Activated T-helper 9 cell treated with anti-CD3 and anti-CD28 coated beads, Interleukin-2, amount 50 U/mL, for 16 hours (primary cell): ENCODE measurements around the gene FAM13B.
"Not testable (repeated sequence)": the region's sequence is repeated elsewhere in the genome, so short reads cannot be mapped to it uniquely, and the experiment has no call there.

Experiments used
- DNase-seq: peaks from one replicate; pipeline ENCODE4 v3.0.0-alpha.2; 2020; ENCODE audit warnings: low read depth

The FAM13B gene

DNA sequence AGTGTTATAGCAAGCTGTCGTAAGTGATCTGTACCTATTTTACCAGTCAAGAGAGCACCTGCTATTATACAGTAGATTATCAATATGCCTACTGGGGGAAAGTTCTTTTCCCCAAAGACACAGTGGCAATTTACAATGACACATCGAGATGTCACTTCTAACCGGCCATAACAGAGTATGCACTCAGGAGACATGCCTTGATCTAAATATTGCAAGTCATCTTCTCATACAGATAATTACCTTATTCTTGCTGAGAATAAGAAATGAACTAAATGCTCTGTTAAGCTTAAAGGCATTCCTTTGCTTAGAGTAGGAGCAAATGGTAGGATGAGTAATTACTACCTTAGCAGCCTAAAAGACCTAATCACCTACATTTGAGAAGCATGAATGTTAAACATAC, 72.1 kb downstream of the FAM13B start:
- no peak for DNase-seq

DNA sequence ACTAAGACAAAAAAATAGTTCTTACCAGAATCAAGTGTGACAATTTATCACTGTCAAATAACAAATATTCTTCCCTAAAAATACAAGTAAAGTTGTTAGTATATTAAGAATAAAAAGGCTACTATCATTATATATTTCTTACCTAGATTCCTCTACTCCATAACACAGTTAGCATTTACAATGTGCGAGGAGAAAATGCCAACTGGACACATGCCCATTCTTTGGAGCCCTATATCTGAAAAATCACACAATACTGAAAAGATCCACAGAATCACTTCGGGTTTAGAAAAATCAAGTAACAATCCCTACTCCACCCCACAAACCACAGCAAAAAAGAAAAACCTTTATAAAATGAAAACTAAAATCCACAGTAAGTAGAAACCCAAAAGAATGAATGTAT, 72.7 kb downstream of the FAM13B start:
- no peak for DNase-seq

DNA sequence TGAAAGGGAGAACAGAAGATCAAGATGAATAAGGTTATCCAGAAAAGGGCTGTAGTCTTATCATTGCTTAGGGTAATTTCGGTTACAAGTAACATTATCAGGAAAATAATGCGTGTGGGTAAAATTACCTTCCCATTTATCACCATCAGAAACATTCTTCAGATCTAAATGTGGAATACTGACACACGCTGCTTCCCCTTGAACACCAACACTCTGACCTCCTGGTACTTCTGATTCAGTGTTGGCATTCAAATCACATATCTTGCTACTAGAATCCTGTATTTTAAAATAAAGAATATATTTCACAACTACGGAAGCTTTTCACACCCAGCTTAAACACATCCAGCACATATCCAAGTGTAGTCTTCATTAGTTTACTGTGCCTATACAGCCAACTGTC, 73.4 kb downstream of the FAM13B start:
- DNase-seq, result no peak

DNA sequence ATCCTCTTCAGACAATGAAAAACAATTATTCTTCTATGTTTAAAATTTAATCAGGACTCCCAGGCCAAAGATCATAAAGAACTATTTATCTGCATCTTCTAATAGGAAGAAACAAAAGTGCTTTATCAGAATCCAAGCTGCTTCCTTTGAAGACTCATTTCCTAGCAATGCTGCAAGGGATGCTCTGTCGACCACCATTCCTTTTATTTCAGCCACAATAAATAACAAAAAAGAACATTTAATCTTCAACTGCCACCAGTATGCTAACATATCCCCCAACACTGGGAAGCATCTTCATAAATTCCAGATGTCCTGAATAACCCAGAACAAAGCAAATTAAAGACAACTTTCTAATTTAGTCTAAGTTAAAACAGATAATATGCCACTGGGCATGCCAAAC, 74.9 kb downstream of the FAM13B start:
- DNase-seq, result no peak

DNA sequence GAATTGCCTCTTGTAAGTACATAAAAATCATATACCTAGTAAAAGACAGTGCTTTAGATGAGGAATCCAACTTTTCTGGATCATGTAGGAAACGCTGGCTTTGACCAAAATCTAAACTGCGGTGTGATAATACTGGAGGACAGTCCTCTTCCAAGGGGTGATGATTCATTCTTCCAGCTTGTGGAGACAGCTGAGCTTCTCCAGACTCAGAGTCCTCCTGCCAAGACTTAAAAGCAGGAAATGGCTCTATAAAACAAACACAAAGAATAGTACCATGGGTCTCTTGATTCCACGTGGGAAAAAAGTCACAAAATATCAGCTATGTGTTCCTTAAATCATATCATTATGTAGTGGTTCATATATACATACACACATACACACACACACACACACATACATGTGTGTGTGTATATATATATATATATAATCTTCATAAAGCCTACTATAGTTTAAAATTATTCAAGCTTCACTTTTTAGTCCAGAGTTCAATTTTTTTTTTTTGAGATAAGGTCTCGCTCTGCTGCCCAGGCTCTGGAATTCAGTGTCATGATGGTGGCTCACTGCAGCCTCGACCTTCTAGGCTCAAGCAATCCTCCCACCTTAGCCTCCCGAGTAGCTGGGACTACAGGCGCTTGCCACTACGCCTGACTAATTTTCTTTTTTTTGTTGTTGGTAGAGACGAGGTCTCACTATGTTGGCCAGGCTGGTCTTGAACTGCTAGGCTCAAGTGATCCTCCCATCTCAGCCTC, 78.6 kb downstream of the FAM13B start:
- no peak for DNase-seq

DNA sequence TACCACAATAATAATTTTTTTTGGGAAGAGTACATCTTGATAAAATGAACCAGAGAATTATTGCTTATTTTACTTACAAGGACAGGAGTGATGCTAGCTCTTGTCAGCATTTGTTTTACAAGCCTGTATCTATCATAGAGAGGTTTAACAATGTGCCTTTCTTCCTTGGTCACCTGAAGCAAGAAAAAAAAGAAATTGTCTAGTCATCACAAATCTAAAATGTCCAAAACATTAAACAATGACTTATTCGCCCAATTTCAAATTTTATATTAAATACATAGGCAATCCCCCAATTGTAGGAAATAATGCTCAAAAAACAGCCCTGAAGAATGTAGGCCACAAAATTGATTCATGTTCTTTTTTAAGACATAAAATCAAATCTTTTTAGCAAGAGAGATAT, 87.1 kb downstream of the FAM13B start:
- DNase-seq, result no peak

DNA sequence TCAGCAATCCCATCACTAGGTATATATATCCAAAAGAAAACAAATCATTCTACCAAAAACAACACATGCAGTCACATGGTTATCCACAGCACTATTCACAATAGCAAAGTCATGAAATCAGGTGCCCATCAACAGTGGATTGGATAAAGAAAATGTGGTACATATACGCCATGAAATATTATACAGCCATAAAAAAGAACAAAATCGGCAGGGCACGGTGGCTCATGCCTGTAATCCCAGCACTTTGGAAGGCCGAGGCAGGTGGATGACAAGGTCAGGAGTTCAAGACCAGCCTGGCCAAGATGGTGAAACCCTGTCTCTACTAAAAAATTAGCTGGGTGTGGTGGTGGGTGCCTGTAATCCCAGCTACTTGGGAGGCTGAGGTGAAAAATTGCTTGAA, 88.6 kb downstream of the FAM13B start:
- not testable (repeated sequence) for DNase-seq

DNA sequence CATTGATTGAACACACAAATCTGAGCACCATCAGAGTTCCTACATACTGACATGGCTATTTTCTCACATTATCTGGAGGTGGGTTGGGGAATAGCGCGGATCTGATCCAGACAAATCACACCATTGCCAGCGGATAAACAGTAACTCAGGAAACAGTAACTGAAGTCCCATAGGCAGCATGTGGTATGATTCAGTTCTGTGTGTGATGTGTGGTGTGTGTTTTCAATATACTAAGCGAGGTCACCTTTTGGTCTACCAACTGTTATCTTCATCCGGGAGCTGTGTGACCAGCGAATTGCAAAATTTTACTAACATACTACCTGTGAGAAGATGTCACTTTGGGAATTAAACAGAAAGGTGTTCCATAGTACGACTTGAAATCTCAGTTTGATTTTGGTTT, 93.5 kb downstream of the FAM13B start:
- DNase-seq, result no peak

DNA sequence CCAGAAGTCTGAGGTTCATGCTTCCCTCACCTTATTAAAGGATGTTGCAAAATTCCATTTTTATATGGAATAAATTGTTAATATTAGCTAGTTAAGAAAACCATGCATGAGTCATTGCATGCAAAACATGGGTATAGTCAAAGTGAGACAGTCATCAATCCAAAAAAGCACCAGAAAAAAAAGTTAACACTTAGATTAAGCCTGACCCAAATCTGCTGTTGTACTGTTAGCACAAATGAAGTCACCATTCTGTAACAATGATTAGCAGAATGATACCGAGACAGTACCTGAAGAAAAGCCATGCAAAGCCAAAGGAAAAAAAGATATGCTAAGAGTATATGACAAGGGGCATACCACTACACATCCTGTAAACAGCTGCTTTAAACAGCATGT, 94.1 kb downstream of the FAM13B start:
- no peak for DNase-seq

DNA sequence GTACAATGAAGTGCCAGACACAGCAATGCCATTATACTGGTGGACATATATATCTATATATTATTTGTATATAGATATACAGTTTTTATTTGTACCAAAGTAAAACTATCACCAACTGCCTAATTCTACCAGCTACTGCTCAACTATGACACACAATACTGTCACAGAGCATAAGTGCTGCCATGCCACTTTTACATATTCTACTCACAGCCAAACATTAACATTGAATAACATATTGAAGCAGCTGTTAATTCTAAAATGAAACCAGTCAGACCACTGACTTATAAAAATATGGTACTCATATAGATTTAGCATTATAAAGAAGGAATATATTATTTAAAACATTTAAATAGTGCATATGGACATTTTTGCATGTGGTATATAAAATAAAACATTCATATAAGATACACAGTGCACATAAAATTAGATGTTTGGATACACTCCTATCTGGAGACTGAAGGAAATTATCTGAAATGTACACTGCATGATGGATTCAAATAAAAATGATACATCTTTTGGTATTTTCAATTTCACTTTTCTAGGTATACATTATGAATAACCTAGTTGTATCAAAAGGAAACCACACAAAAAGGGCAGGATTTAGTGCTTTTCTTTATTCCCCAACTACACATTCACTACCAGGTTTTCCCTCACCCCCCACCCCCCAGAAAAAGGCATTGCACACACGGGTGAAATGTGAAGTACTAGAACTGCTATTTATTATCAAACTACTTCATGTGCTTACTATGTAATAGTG, 94.7 kb downstream of the FAM13B start:
- DNase-seq, result no peak

DNA sequence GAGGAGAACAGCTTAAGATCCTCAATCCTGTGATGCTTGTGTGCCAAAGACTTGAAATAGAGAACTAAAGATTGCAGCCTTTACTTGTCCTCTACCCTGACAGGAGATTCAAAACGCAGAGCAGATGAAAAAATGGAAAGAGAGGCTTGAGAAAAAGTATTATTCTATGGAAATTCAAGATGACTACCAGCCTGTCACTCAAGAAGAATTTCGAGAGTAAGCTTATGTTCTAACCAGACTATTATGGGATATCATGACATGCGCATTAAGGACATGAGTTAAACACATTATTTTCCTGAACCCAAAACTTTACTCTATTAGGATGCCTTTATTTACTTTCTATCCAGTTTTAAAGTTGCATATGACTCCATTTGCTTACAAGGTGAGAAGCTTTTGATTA, 97.2 kb downstream of the FAM13B start:
- no peak for DNase-seq

DNA sequence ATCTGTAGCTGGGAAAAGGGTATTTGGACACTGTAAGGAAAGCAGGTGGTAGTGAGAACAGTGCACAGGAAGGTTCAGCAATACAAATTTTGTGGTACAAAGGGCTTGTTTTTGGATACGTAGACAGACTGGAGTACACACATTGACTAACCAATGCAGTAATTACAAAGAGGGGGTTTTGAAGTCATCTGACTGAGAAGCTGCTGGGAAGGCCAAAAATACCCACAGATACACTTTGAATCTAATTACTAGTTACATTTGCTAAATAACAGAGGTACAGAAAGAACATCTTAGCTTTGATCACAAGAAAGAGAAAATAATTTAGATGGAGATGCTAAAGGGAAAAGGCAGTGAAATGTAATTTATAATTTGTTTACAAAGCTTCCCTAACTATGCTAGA, 97.7 kb downstream of the FAM13B start:
- DNase-seq, result no peak

DNA sequence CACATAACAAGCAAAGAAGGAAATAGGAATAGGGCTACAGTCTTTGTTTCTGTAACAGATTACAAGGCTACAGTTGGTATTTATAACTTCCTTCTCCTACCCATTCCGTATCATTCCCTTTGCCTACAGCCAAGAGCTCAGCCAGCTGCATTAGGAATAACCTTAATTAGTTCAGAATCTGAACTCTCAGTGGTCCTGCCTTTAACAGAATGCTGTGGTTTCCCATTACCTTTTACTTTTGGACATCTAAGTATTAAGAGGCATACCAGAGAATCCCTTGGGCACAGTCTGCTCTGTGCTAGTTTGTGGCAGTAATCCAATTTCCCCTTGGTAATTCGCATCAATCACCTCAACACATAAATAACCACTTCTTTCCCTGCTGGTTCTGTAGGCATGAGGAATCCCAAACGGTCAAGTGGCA, 99.4 kb downstream of the FAM13B start:
- DNase-seq, result no peak

DNA sequence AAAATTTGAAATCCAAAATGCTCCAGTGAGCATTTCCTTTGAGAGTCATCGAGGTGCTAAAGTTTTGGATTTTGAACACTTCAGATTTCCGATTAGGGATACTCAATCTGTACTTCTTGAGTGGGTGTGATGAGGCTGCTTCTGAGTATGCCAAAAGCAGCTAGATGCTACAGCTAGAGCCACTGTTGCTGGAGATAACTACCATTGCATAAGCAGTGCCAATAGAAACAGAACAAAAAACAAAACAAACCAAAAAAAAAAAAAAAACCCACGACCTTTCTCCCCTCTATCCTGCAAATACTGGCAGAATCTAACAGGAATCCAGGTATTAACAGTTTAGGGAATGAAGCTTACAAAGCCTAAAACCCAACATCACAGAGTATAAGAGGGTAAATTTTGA, 100.1 kb downstream of the FAM13B start:
- DNase-seq, result no peak

DNA sequence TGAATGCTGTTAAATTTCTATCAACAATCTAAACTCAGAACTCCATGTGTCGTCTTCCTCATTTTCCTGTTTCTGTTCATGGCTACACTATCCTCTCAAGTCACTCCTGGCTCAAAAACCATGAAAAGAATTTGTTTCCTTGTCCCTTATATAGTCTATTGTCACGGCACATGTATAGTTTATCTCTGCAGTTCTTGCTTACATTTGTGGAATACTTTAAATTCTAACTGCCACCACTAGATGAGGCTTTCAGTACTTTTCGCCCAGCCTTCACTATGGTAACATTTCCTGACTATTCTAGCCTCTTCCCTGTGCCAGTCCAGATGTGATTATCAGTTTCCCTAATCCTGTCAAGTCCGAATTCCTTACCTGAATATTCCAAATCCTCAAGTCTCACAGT, 109.0 kb downstream of the FAM13B start:
- no peak for DNase-seq

DNA sequence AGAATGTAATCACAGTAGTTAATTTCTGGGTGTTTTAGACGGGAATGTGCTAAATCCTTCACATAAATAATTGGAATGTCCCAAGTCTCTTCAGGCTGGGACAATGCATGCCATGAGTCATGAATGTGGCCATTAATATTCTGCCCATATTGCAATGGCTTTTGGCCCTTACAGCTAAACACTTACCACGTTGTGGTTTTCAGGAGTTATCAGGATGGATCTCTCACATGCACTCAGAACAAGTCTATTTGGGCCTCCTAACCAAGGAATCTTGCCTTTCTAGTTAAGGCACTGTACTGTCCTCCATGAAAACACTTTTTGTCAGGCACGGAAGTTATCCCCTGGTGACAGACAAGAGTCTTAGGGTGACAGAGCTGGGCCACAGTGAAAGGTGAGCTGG, 110.9 kb downstream of the FAM13B start:
- DNase-seq, result no peak

DNA sequence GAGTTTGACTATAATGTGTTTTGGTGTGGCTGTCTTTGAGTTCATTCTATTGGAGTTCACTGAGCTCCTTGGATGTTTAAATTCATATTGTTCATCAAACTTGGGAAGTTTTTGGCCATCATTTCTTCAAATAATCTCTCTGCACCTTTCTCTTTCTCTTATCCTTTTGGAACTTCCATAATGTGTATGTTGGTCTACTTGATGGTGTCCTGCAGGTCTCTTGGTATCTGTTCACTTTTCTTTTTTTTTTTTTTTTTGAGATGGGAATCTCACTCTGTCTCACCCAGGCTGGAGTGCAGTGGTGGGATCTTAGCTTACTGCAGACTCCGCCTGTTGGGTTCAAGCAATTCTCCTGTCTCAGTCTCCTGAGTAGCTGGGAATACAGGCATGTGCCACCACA, 116.0 kb downstream of the FAM13B start:
- DNase-seq, result no peak

DNA sequence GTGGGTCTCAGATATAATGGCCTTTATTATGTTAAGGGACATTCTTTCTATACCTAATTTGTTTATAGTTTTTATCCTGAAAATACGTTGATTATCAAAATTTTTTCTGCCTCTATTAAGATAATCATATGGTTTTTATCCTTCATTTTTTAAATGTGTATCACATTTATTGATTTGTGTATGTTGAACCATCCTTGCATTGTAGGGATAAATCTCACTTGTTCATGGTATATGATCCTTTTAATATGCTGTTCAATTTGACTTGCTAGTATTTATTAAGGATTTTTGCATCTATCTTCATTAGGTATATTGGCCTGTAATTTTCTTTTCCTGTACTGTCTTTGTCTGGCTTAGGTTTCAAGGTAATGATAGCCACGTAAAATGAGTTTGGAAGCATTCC, 118.1 kb downstream of the FAM13B start:
- DNase-seq, result no peak

DNA sequence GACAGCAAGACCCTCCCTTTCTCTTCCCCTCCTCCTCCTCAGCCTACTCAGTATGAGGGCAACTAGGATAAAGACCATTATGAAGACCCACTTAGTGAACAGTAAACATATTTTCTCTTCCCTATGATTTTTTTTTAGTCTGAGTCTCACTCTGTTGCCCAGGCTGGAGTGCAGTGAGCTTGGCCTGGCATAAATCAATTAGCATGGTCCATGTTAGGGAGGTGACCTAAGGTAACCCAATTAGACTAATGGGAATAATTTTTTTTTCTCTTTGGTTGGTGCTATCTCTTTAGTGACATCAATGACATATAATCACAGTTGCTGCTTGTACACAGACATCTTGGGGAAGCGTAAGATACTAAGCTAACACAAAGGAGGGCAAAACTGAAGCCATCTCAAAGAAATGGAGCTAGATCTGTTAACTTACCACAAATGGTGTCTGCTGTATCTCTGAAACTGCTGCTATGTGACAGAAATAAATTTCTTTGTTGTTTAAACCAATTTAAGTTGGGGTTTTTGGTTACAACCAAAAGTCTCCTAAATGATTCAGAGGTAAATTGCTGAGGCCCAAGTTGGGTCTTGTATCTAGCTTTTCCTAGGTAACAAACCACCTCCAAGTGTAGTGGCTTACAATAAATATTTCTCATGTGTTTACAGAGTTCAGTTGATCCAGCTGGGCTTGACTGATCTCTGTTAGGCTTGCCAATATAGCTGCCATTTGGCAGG, 130.3 kb downstream of the FAM13B start:
- no peak for DNase-seq

DNA sequence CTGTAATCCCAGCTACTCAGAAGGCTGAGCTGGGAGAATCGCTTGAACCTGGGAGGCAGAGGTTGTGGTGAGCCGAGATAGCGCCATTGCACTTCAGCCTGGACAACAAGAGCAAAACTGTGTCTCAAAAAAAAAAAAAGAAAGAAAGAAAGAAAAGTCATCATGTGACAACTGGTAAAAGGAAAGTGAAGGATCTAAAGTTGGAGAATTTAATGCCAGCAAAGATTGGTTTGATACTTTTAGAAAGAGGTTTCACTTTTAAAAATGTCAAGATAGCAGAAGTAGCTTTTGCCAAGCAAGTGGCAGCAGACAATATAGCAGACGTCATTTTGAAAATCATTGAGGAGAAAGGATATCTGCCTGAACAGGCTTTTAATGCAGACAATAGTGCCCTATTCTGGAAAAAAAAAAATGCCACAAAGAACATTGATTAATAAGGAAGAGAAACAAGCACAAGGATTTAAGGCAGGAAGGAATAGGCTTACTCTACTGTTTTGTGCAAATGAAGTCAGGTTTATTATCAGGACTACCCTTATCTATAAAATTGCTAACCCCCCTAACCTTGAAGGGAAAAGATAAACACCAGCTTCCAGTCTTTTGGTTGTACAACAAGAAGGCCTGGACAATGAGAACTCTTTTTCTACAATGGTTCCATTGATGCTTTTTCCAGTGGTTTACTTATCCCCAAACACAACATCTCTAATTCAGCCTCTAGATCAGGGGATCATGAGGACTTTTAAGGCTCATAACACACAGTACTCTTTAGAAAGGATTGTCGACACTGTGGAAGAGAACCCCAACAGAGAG, 131.7 kb downstream of the FAM13B start:
- no peak for DNase-seq

DNA sequence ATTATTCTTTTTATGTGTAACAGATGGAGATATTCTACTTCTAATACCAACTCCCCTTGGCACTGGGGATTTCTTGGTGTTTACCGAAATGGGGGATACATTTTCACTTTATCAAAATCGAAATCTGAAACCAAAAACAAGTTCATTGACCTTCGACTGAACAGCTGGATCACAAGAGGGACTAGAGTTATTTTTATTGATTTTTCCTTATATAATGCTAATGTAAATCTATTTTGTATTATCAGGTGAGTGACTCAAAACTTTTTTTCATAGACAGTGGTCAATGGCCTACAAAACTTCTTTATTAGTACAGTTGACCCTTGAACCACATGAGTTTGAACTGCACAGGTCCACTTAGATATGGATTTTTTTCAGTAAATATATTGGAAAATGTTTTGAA, 133.4 kb downstream of the FAM13B start:
- no peak for DNase-seq

DNA sequence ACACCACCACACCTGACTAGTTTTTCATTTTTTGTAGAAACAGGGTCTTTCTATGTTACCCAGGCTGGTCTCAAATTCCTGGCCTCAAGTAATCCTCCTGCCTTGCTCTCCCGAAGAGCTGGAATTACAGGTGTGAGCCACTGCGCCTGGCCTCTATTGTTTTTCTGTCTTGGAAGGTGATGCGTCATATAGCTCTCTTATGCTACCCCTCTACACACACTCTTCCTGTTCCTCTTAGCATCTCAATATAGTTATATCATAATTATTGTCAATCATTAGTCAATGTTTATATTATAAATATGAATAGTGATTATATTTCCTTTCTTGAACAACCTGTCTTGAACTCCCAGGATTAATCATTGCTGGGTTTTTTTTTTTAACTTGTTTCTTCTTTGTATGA, 136.3 kb downstream of the FAM13B start:
- no peak for DNase-seq
